Glomerular endothelial cell (primary cell): ENCODE results near the gene ZNF568. TPM values are rescaled to one million over a fixed set of nuclear protein-coding genes. Genes with fewer than 3 reads are reported as not detected.

Experiments
- DNase-seq: peaks from one replicate; pipeline ENCODE4 v3.0.0-alpha.2; 2011; ENCODE audit warnings: low read depth, low spot score; ENCODE audit errors: extremely low read depth
- total RNA-seq: library from RNA; depleted of rRNA; stranded (reverse); fragments of >200 nt; gene quantifications from 2 replicates; pipeline ENCODE4 v1.2.3, GENCODE V29; 2015

The ZNF568 gene
- total RNA-seq, 1 donor from 2014 or later: 12.0 TPM

DNA sequence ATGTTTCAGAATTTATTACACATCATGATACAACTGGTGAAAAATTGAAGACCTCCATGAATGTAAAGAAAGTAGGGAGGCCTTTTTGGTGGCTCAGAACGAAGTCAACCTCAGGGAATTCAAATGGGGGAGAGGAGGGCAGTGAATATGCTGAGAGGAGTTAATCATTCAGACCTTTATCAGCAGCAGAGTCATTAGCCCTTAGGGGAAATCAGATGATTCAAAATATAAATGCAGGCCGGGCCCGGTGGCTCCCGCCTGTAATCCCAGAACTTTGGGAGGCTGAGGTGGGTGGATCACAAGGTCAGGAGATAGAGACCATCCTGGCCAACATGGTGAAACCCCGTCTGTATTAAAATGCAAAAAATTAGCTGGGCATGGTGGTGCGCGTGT is 81.7 kb downstream of the ZNF568 start:
- DNase-seq: no peak

DNA sequence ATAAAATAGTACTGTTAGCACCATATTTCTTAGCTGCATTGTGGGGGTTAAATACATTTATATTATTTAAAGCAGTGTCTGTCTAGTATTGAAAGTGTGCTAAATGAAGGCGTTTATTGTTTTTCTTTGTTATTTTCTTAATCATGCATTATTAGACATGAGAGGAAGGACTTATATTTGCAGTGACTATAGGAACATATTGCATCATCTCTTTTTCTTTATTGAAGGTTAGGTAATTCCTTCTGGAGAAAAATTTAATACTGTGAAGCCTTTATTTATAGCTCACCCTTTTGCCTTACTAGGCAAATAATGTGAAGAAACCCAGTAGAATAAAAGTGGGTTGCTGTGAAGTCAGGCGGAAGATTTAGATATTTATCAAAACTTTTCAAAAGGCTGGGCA is 83.2 kb downstream of the ZNF568 start:
- DNase-seq: no peak

DNA sequence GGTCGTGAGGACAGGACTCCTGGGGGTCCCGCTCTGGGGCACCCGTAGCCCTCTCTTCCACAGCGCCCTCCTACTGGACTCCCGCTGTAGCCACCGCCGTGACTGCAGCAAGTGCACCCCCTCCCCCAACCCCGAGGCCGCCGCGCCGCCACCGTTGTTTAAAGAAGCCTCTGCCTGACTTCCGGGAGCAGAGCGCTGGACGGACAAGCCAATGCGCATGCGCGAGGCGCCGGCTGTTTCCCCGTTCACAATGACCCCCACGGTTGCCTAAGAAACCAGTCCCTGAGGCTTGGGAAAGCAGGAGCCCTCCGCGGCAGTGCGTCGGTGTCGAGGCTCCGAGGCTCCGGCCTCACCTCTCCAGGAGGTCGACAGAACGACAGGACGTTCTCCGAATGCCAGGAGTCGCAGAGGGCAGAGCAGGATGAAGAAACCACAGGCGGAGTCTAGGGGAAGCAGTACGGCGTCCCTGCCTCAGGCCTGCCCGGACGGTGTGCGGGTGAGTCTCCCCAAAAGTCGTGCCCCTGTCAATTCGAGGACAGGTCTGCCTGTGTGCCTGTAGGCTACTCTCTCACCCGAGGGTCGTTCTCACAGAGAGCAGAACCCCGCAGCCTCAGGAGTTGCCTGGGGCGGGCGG is 91.6 kb downstream of the ZNF568 start:
- DNase-seq: no peak

GRCh38 chr19:37009871-37010270 is 93.7 kb downstream of the ZNF568 start:
- DNase-seq: no peak

GRCh38 chr19:37012093-37012745 is 96.1 kb downstream of the ZNF568 start:
- no peak for DNase-seq

DNA sequence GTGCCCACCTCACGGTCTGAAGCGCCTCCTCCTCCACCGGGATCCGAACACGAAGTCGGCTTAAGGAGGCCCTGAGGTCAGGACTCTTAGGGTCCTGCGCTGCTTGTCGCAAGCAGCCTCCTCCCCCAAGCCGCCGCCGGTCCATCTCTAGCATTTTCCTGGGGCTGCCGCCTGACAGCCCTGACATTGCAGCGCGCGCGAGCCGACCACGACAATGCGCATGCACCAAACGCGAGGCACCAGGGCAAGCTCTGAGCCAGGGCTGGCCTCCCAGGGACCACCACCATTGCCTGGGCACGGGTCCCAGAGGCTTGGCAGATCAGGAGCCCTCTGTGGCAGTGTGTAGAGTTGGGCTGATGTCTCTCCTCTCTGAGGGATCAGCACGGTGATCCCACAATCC is 98.3 kb downstream of the ZNF568 start:
- DNase-seq: no peak

- no peak for DNase-seq
Measured at GRCh38 chr19:37045140-37045539, 129.0 kb downstream of the ZNF568 start.

Other genes starting within 250 kb of the ZNF568 start
- gene ZNF461, start 249.5 kb upstream of the ZNF568 start, total RNA-seq: 5.4 and 12.4 TPM in 2 replicates
- gene ZNF567, start 228.7 kb upstream of the ZNF568 start, total RNA-seq: 4.4 and 11.0 TPM in 2 replicates
- gene ZNF850, start 143.5 kb upstream of the ZNF568 start, total RNA-seq: 1.6 and 2.3 TPM in 2 replicates
- gene ZNF790, start 77.9 kb upstream of the ZNF568 start, total RNA-seq: 4.1 and 8.3 TPM in 2 replicates
- gene ZNF345, start 65.5 kb upstream of the ZNF568 start, total RNA-seq: 1.2 and 2.8 TPM in 2 replicates
- gene ZNF829, start within 50 bp of the ZNF568 start, total RNA-seq: 1.5 and 1.9 TPM in 2 replicates
- 4.3 and 7.5 TPM in 2 replicates for gene ZNF420, start 162.1 kb downstream of the ZNF568 start, total RNA-seq